ENCODE measurements around the gene AHNAK. TPM values are rescaled to one million over a fixed set of nuclear protein-coding genes. Genes with fewer than 3 reads are reported as not detected.

The AHNAK gene
- total and polyA plus RNA-seq, 3 donors from 2014 or later = 95.8 to 148 (median 137) TPM

DNA sequence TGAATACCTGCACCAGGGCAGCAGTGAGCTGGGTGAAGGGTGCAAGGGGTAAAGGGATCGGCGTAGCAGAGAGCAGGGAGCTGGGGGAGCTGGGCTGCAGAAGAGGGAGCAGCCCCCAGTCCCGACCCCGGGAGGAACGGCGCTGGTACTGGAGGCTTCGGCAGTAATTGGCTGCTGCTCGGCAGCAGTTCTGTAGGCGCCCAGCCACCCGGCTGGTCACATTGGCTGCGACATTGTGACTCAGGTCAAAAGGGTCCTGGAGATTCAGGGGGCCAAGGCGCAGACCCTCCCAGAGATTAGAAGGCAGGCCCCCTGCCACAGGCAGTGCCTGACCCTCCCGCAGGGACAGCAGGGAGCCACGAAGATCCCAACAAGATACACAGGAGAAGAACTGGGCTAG lies 29.2 kb upstream of the AHNAK start:
- no peaks in the 10 kb centered on the region for H3K27me3 ChIP-seq
- peak overlapping the region; percentile 87 to 95 for H3K27ac ChIP-seq
- DNase-seq = no peak
- peaks cover 28% of the 10 kb centered on the region for H3K4me1 ChIP-seq
- intact Hi-C loops (cut with DNase I; ENCODE audit: low total_unique reads) = no loop called here
- TF ChIP-seq, protein P1, sequence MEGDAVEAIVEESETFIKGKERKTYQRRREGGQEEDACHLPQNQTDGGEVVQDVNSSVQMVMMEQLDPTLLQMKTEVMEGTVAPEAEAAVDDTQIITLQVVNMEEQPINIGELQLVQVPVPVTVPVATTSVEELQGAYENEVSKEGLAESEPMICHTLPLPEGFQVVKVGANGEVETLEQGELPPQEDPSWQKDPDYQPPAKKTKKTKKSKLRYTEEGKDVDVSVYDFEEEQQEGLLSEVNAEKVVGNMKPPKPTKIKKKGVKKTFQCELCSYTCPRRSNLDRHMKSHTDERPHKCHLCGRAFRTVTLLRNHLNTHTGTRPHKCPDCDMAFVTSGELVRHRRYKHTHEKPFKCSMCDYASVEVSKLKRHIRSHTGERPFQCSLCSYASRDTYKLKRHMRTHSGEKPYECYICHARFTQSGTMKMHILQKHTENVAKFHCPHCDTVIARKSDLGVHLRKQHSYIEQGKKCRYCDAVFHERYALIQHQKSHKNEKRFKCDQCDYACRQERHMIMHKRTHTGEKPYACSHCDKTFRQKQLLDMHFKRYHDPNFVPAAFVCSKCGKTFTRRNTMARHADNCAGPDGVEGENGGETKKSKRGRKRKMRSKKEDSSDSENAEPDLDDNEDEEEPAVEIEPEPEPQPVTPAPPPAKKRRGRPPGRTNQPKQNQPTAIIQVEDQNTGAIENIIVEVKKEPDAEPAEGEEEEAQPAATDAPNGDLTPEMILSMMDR (IDR thresholded peaks at IDR 0.05) = no peak
- no peak for TF ChIP-seq POLR2A (IDR thresholded peaks at IDR 0.05)
- WGBS, 2 donors = 69 to 70% methylated on average over 14 of the region's 14 CpGs
- no peaks in the 10 kb centered on the region for H3K36me3 ChIP-seq (ENCODE audit: low read depth, missing control alignments)
- H3K4me3 ChIP-seq = no peak overlapping the region
- no peaks in the 10 kb centered on the region for H3K9me3 ChIP-seq

DNA sequence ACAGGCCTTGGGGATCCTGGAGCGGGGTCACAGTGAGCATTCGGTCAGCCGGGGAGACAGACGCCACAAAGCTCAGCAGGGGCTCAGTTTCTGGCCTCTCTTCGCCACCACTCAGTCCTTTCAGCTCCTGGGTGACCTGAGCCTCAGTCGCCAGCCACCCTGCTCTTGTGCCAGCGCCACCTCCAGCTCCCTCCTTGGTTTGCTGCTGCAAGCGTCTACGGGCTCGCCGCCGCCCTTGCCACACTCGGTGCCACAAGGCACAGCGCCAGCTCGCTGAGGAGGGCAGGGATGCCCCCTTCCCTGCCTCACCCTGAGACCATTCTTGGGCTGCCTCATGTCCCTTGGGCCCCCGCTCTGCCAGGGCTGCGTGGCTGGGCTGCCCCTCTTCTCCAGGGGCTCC lies 28.6 kb upstream of the AHNAK start:
- DNase-seq = no peak
- 37 to 40% methylated on average over 10 to 17 of the region's 17 CpGs for WGBS, 2 donors
- peak overlapping the region; percentile 69 to 95 for H3K4me3 ChIP-seq
- H3K36me3 ChIP-seq (ENCODE audit: low read depth, missing control alignments) = no peaks in the 10 kb centered on the region
- H3K4me1 ChIP-seq = peaks cover 28% of the 10 kb centered on the region
- TF ChIP-seq POLR2A (IDR thresholded peaks at IDR 0.05) = no peak
- TF ChIP-seq, protein P1 (IDR thresholded peaks at IDR 0.05) = no peak
- no peaks in the 10 kb centered on the region for H3K9me3 ChIP-seq
- H3K27me3 ChIP-seq = no peaks in the 10 kb centered on the region
- peak overlapping the region; percentile 87 to 95 for H3K27ac ChIP-seq
- intact Hi-C loops (cut with DNase I; ENCODE audit: low total_unique reads) = no loop called here

DNA sequence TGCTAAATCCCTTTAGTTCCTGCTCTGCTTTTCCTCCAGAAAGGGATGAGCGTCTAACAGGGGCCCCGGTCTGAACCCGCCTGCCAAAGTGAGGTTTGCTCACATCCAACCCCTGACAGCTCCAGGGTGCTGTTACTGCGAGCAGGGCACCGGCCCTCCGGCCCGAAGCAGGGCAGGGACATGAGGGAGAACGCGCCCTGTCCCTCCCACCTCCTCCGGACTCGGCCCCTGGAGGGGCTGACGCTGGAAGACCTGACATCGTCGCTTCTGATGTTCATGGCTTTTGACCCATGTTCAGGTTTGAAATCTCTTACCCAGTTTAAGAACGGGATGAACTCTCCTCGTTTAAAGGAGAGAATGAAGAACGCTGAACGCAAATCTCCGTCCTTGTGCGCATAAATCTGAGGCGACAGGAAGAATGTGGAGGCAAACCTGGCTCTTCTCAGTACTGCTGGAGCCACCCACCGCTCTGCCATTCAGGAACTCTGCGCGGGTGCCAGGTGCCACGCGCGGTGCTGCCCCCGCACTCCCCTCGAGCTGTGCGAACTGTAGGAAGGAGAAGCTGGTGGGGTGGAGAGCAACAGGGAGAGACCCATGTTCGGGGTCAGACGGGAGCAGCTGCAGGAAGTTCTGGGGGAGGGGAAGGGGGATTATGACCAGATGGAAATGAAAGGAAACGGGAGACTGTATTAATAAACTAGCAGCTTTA lies 27.9 kb upstream of the AHNAK start:
- no peaks in the 10 kb centered on the region for H3K27me3 ChIP-seq
- H3K4me3 ChIP-seq = peak overlapping the region; percentile 69 to 95
- H3K36me3 ChIP-seq (ENCODE audit: low read depth, missing control alignments) = no peaks in the 10 kb centered on the region
- TF ChIP-seq POLR2A (IDR thresholded peaks at IDR 0.05) = no peak
- TF ChIP-seq, protein P1 (IDR thresholded peaks at IDR 0.05) = no peak
- peaks cover 28% of the 10 kb centered on the region for H3K4me1 ChIP-seq
- peak; percentile 58 for DNase-seq
- no peaks in the 10 kb centered on the region for H3K9me3 ChIP-seq
- WGBS, 2 donors = 0% methylated on average over 23 to 33 of the region's 33 CpGs
- intact Hi-C loops (cut with DNase I; ENCODE audit: low total_unique reads) = no loop called here
- peak overlapping the region; percentile 87 to 95 for H3K27ac ChIP-seq

DNA sequence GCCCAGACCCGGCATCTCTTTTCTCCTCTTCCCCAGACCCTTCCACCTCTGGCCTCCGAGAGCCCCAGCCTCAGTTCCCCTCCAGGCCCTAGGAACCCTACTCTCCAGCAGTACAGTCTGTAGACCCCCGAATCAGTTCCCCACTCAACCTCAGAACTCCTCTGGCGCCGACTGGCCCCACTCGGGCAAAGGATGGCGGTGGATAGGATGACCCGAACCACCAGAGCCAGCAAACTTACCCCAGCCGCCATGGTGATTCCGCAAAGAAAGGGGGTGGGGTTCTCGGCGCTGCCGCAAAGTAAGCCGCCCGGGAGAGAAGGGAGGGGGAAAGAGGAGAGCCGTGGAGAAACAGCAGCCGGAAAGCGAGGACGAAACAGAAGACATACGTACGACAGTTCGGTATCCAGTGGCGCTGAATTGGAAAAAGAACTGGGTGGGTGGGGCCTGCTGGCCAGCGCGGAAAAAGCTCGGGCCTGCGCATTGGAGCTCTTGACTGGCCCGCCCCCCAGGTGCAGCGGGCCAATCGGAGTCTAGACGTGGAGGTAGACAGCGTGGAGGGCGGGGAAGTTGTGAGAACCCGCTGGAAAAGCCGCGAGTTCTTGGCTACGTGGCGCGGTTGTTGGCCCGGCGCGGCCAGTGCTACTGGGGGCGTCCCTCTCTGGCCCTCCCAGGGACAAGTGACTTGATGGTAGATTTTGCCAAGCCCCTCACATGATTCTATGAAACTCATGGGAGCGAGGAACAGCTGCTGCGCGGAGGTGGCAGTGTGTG lies 27.2 kb upstream of the AHNAK start, which contains the start of gene EEF1G:
Gene EEF1G, minus strand, starts transcription at position 300 of the 771 bp plus-strand sequence. Its CDS starts 49 bp downstream, at position 251.
- H3K9me3 ChIP-seq = no peaks in the 10 kb centered on the region
- no peaks in the 10 kb centered on the region for H3K36me3 ChIP-seq (ENCODE audit: low read depth, missing control alignments)
- intact Hi-C loops (cut with DNase I; ENCODE audit: low total_unique reads) = no loop called here
- DNase-seq = peak; percentile 100
- WGBS, 2 donors = 0% methylated on average over 41 to 46 of the region's 46 CpGs
- peak within 1 kb of the TSS; percentile 90 to 95 for H3K27ac ChIP-seq
- H3K4me3 ChIP-seq = peak within 1 kb of the TSS; percentile 69 to 95
- TF ChIP-seq, protein P1 (IDR thresholded peaks at IDR 0.05) = no peak
- TF ChIP-seq POLR2A (IDR thresholded peaks at IDR 0.05) = peak; percentile 74
- peaks cover 28% of the 10 kb centered on the region for H3K4me1 ChIP-seq
- H3K27me3 ChIP-seq = no peaks in the 10 kb centered on the region
